ENCODE measurements around the gene CD46.

DNA sequence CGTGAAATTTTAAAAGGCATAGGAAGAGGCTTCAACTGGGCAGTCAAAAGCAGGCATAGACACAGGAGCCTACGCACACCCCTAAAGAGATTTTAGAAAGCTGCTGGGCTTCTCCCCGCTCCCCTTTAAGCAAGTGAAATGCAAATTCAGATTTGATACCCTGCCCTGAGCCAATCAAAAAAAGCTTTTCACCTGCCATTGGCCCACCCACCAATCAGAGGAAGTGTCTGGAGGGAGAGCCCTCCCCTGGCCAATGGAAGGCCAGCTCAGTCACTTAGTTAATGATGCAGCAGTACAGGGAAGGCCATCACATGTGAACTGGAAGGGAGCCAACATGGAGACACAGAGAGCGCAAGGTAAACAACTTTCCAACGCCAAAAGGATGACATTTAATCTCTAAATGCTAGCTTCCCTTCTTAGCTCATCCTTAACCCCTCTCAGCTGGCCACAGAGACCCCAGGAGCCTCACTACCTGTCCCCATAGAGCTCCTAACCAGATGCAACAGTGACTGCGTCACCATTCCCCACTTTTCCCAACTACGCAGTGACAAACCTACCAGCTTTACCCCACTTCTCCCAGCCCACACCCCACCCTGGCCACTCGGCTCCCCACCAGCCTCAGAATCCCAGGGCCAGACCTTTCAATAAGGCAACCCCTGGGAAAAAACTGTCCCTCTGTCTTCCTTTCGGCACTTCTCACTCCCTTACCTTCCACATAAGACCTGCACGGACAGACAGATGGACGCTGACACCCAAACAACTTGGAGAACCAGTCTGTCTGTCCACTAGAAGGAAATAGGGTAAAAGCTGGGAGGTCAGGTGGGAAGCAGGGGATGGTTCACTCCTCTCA lies 71.0 kb downstream of the CD46 start:
- TF ChIP-seq, protein P1, sequence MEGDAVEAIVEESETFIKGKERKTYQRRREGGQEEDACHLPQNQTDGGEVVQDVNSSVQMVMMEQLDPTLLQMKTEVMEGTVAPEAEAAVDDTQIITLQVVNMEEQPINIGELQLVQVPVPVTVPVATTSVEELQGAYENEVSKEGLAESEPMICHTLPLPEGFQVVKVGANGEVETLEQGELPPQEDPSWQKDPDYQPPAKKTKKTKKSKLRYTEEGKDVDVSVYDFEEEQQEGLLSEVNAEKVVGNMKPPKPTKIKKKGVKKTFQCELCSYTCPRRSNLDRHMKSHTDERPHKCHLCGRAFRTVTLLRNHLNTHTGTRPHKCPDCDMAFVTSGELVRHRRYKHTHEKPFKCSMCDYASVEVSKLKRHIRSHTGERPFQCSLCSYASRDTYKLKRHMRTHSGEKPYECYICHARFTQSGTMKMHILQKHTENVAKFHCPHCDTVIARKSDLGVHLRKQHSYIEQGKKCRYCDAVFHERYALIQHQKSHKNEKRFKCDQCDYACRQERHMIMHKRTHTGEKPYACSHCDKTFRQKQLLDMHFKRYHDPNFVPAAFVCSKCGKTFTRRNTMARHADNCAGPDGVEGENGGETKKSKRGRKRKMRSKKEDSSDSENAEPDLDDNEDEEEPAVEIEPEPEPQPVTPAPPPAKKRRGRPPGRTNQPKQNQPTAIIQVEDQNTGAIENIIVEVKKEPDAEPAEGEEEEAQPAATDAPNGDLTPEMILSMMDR (IDR thresholded peaks at IDR 0.05), result no peak
- TF ChIP-seq POLR2A (IDR thresholded peaks at IDR 0.05) (peak; percentile 22 to 51), POLR2AphosphoS5 (IDR thresholded peaks at IDR 0.05) (peak; percentile 83 to 91 (median 85)), EP300 (IDR thresholded peaks at IDR 0.05) (no peak)

All from sigmoid colon (tissue), 4 donors.